ENCODE results near the gene RNF157. TPM values are rescaled to one million over a fixed set of nuclear protein-coding genes. Genes with fewer than 3 reads are reported as not detected.
A peak's percentile ranks its signal among the peaks of the same experiment; 100 is the strongest.

The RNF157 gene
- total RNA-seq, 1 donor from 2014 or later = 18.7 TPM

- peaks cover 4% of the 10 kb centered on the region for H3K36me3 Mint-ChIP-seq (ENCODE audit: low read depth, unreplicated experiment)
- H3K4me3 Mint-ChIP-seq (ENCODE audit: unreplicated experiment) = peak overlapping the region; percentile 94
- TF ChIP-seq CTCF (IDR thresholded peaks at IDR 0.05; ENCODE audit: unreplicated experiment) = no peak
- DNase-seq (ENCODE audit: low spot score) = peak; percentile 65
- peaks cover 26% of the 10 kb centered on the region for H3K27me3 Mint-ChIP-seq (ENCODE audit: unreplicated experiment)
- no peak overlapping the region for H3K27ac Mint-ChIP-seq (ENCODE audit: unreplicated experiment)
- peaks cover 50% of the 10 kb centered on the region for H3K4me1 Mint-ChIP-seq (ENCODE audit: unreplicated experiment)
- H3K9me3 Mint-ChIP-seq (ENCODE audit: unreplicated experiment) = no peaks in the 10 kb centered on the region
Measured at GRCh38 chr17:76265624-76266243, 25.4 kb upstream of the RNF157 start.

- no peaks in the 10 kb centered on the region for H3K9me3 Mint-ChIP-seq (ENCODE audit: unreplicated experiment)
- H3K27me3 Mint-ChIP-seq (ENCODE audit: unreplicated experiment) = peaks cover 25% of the 10 kb centered on the region
- H3K27ac Mint-ChIP-seq (ENCODE audit: unreplicated experiment) = peak within 1 kb of the TSS; percentile 97
- peak within 1 kb of the TSS; percentile 94 for H3K4me3 Mint-ChIP-seq (ENCODE audit: unreplicated experiment)
- no peak for TF ChIP-seq CTCF (IDR thresholded peaks at IDR 0.05; ENCODE audit: unreplicated experiment)
- H3K36me3 Mint-ChIP-seq (ENCODE audit: low read depth, unreplicated experiment) = peaks cover 3% of the 10 kb centered on the region
- peaks cover 51% of the 10 kb centered on the region for H3K4me1 Mint-ChIP-seq (ENCODE audit: unreplicated experiment)
- peak; percentile 99 for DNase-seq (ENCODE audit: low spot score)
Measured at GRCh38 chr17:76264755-76265623, 24.7 kb upstream of the RNF157 start, which contains the start of gene UBALD2. Gene UBALD2, plus strand, starts transcription at chr17:76265348. Its CDS starts 158 bp downstream, at chr17:76265506.

GRCh38 chr17:76264425-76264754 is 24.1 kb upstream of the RNF157 start:
- H3K27me3 Mint-ChIP-seq (ENCODE audit: unreplicated experiment) = peaks cover 23% of the 10 kb centered on the region
- no peaks in the 10 kb centered on the region for H3K36me3 Mint-ChIP-seq (ENCODE audit: low read depth, unreplicated experiment)
- H3K4me1 Mint-ChIP-seq (ENCODE audit: unreplicated experiment) = peaks cover 53% of the 10 kb centered on the region
- no peak for DNase-seq (ENCODE audit: low spot score)
- no peaks in the 10 kb centered on the region for H3K9me3 Mint-ChIP-seq (ENCODE audit: unreplicated experiment)
- no peak for TF ChIP-seq CTCF (IDR thresholded peaks at IDR 0.05; ENCODE audit: unreplicated experiment)
- H3K4me3 Mint-ChIP-seq (ENCODE audit: unreplicated experiment) = peak overlapping the region; percentile 70
- H3K27ac Mint-ChIP-seq (ENCODE audit: unreplicated experiment) = peak overlapping the region; percentile 77

GRCh38 chr17:76263896-76264295 is 23.6 kb upstream of the RNF157 start:
- no peak overlapping the region for H3K27ac Mint-ChIP-seq (ENCODE audit: unreplicated experiment)
- no peak for DNase-seq (ENCODE audit: low spot score)
- no peaks in the 10 kb centered on the region for H3K9me3 Mint-ChIP-seq (ENCODE audit: unreplicated experiment)
- H3K36me3 Mint-ChIP-seq (ENCODE audit: low read depth, unreplicated experiment) = no peaks in the 10 kb centered on the region
- peaks cover 23% of the 10 kb centered on the region for H3K27me3 Mint-ChIP-seq (ENCODE audit: unreplicated experiment)
- peak overlapping the region; percentile 70 for H3K4me3 Mint-ChIP-seq (ENCODE audit: unreplicated experiment)
- H3K4me1 Mint-ChIP-seq (ENCODE audit: unreplicated experiment) = peaks cover 51% of the 10 kb centered on the region
- TF ChIP-seq CTCF (IDR thresholded peaks at IDR 0.05; ENCODE audit: unreplicated experiment) = no peak

Measured in endothelial cell (in vitro differentiated cells).